A673 (cell line): ENCODE measurements around the gene MARK2. TPM values are rescaled to one million over a fixed set of nuclear protein-coding genes. Genes with fewer than 3 reads are reported as not detected.

Experiments
- BruUV-seq: library from RNA; stranded (reverse); fragments of 400-500 nt; replicated peaks from 2 replicates; lab custom pipeline; 2021; lab: Mats Ljungman, UMichigan
- CTCF ChIA-PET: fragments of 300-600 bp; sonication (Branson Sonifier 250); formaldehyde crosslinking; loops from one replicate; lab custom pipeline; 2022; ENCODE audit warnings: antibody characterized with exemption; lab: Charles Lee
- POLR2A ChIA-PET: fragments of 300-600 bp; sonication (Branson Sonifier 250); formaldehyde crosslinking; loops from one replicate; lab custom pipeline; 2022; ENCODE audit warnings: antibody characterized with exemption; ENCODE audit not compliant: low non-redundant PET; lab: Charles Lee
- DNase-seq: peaks from one replicate; pipeline ENCODE4 v3.0.0-alpha.2; 2015; ENCODE audit warnings: low spot score
- H3K27ac ChIP-seq: fragments of 200-600 bp; sonication (generic); 2 replicates; pipeline ENCODE4 v1.5.1; 2016; ENCODE audit warnings: mixed run types, low read depth, mild to moderate bottlenecking, mixed read lengths, antibody characterized with exemption, low read length; ENCODE audit not compliant: poor library complexity, severe bottlenecking
- H3K27me3 ChIP-seq: fragments of 200-600 bp; sonication (generic); replicated peaks from 2 replicates; pipeline ENCODE4 v1.6.1; 2017; ENCODE audit warnings: mixed run types, low read depth, mild to moderate bottlenecking, mixed read lengths, antibody characterized with exemption, low read length; ENCODE audit not compliant: insufficient read depth, poor library complexity
- H3K36me3 ChIP-seq: fragments of 200-600 bp; sonication (generic); 2 replicates; pipeline ENCODE4 v1.6.1; 2016; ENCODE audit warnings: mixed run types, mild to moderate bottlenecking, mixed read lengths, antibody characterized with exemption, low read length; ENCODE audit not compliant: insufficient read depth, poor library complexity, severe bottlenecking
- H3K4me1 ChIP-seq: fragments of 200-600 bp; sonication (generic); 2 replicates; pipeline ENCODE4 v1.6.1; 2017; ENCODE audit warnings: mixed run types, mild to moderate bottlenecking, mixed read lengths, antibody characterized with exemption, low read length; ENCODE audit not compliant: insufficient read depth, poor library complexity, severe bottlenecking
- H3K4me3 ChIP-seq: fragments of 200-600 bp; sonication (generic); 2 replicates; pipeline ENCODE4 v1.5.1; 2016; ENCODE audit warnings: low read depth, mixed run types, mild to moderate bottlenecking, mixed read lengths, low read length; ENCODE audit not compliant: poor library complexity, severe bottlenecking
- H3K9me3 ChIP-seq: fragments of 200-600 bp; sonication (generic); 2 replicates; pipeline ENCODE4 v1.6.1; 2016; ENCODE audit warnings: mixed run types, low read depth, mild to moderate bottlenecking, mixed read lengths, antibody characterized with exemption, low read length; ENCODE audit not compliant: poor library complexity, severe bottlenecking
- CTCF ChIP-seq: fragments of 300-800, 200-600 bp; sonication (generic); conservative IDR thresholded peaks from 2 replicates; pipeline ENCODE4 v1.5.1; 2017; ENCODE audit warnings: low read depth, mild to moderate bottlenecking, antibody characterized with exemption, low read length, moderate library complexity, mixed read lengths
- EZH2 ChIP-seq: fragments of 200-600 bp; sonication (generic); IDR thresholded peaks from 2 replicates; pipeline ENCODE4 v1.6.1; 2017; ENCODE audit warnings: borderline replicate concordance, low read depth, mild to moderate bottlenecking, mixed read lengths, antibody characterized with exemption, low read length; ENCODE audit not compliant: poor library complexity, severe bottlenecking
- intact Hi-C: fragments of 100-400 bp; cut with micrococcal nuclease; formaldehyde crosslinking; loops from one replicate; pipeline ENCODE4 v1.10.0; 2022; ENCODE audit not compliant: unreplicated experiment
- total RNA-seq: library from RNA; stranded (reverse); gene quantifications from 2 replicates; pipeline ENCODE4 v1.2.3, GENCODE V29; 2021

MARK2 gene
- total RNA-seq, 1 experiment from 2014 or later, result 61.7 TPM

DNA sequence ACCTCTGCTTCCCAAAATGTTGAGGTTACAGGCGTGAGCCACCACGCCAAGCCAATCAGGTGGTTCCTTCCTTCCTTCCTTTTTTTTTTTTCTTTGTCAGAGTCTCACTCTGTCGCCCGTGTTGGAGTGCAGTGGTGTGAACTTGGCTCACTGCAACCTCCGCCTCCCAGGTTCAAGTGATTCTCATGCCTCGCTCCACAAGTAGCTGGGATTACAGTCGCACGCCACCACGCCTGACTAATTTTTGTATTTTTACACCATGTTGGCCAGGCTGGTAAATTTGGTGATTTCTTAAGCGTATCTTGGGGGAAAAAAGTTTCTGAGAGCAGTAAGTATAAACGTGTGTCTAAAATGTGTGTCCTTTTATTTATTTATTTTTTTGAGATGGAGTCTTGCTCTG lies 43.8 kb upstream of the MARK2 start:
- CTCF ChIA-PET, result no interaction called here
- BruUV-seq, result no TSS peak

GRCh38 chr11:63800921-63801320 lies 38.0 kb upstream of the MARK2 start:
- Histone ChIP-seq H3K27me3 (no peaks in the 10 kb centered on the region), H3K4me3 (no peak overlapping the region), H3K9me3 (no peaks in the 10 kb centered on the region), H3K4me1 (peaks cover under 1% of the 10 kb centered on the region), H3K27ac (no peak overlapping the region), H3K36me3 (no peaks in the 10 kb centered on the region)
- no peak for TF ChIP-seq CTCF
- no peak for TF ChIP-seq EZH2
- POLR2A ChIA-PET, result no interaction called here
- CTCF ChIA-PET, result interaction anchor here (0.7 kb wide), 1 partner anchor 35 kb away, joined by 6 read pairs; no protein-coding TSS in a partner anchor
- no TSS peak for BruUV-seq
- DNase-seq, result no peak
- intact Hi-C loops, result no loop called here

More for the DNA sequence above, 43.8 kb upstream of the MARK2 start:
- Histone ChIP-seq H3K4me1 (no peaks in the 10 kb centered on the region), H3K4me3 (no peak overlapping the region), H3K27ac (no peak overlapping the region), H3K27me3 (no peaks in the 10 kb centered on the region), H3K9me3 (peaks cover 12% of the 10 kb centered on the region), H3K36me3 (no peaks in the 10 kb centered on the region)
- no peak for TF ChIP-seq CTCF
- TF ChIP-seq EZH2, result no peak
- no peak for DNase-seq
- POLR2A ChIA-PET, result no interaction called here
- intact Hi-C loops, result no loop called here

DNA sequence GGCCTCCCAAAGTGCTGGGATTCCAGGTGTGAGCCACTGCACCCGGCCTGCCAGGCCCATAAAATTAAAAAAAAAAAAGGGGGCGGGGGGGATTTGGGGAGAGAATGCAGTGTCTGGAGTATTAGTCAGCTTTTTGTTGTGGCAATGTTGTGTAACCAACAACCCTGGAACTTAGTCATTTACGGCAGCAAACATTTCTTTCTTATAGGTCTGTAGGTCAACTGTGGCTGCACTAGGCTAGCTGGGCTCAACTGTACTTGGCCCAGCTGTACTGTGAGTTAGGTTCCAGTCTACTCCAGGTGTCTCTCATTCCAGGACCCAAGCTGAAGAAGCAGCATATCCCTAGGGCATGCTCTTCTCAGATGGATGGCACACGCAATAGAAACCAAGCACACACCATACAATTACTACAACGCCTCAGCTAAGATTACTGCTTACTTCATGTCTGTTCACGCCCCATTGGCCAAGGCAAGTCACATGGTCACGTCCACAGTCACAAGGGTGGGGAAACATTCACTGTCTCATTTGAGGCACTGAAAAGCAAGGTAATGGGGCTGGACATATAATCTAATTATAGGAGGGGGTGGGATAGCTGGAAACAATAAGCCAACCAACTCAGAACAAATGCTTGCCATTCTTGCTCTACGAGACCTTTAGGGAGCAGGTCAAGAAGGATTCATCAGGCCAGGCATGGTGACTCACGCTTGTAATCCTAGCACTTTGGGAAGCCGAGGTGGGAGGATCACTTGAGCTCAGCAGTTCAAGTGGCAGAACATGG lies 36.1 kb upstream of the MARK2 start:
- ChIA-PET POLR2A (no interaction called here), CTCF (interaction anchor here (0.6 kb wide), 1 partner anchor 373 kb away, joined by 3 read pairs; no protein-coding TSS in a partner anchor)
- Histone ChIP-seq H3K27ac (no peak overlapping the region), H3K4me3 (no peak overlapping the region), H3K27me3 (no peaks in the 10 kb centered on the region), H3K9me3 (no peaks in the 10 kb centered on the region), H3K4me1 (peaks cover 4% of the 10 kb centered on the region), H3K36me3 (no peaks in the 10 kb centered on the region)
- no TSS peak for BruUV-seq
- intact Hi-C loops, result no loop called here
- TF ChIP-seq EZH2 (no peak), CTCF (no peak)
- DNase-seq, result peak; percentile 67
